NOMO-1 treated with dmso at 0.1 percent for 144 hours (cell line): ENCODE data around the gene PCID2.
"Not testable (repeated sequence)": the region's sequence is repeated elsewhere in the genome, so short reads cannot be mapped to it uniquely, and the experiment has no call there.

Source experiments
- DNase-seq: peaks from one replicate; lab custom pipeline; 2025; ENCODE audit not compliant: unreplicated experiment; lab: John Stamatoyannopoulos, UW

Gene PCID2

DNA sequence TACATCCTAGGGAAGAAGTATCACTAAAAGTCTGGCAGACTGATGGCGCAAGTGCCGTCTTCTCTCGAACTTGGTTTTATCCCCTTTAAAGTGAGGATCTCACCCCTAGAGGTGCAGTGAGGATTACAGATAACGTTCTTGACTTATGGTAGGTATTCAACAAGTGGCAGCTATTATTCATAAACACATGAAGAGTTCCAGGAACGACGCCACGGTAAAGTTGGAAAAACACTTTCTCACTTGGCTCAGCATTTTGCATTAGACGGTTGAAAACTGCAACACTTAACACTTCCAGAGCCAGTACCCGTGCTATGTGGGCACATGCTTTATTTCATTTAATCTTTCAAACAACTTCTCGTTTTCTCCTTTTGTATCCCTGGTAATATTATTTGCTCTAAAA lies 41.3 kb downstream of the PCID2 start:
- DNase-seq = no peak

DNA sequence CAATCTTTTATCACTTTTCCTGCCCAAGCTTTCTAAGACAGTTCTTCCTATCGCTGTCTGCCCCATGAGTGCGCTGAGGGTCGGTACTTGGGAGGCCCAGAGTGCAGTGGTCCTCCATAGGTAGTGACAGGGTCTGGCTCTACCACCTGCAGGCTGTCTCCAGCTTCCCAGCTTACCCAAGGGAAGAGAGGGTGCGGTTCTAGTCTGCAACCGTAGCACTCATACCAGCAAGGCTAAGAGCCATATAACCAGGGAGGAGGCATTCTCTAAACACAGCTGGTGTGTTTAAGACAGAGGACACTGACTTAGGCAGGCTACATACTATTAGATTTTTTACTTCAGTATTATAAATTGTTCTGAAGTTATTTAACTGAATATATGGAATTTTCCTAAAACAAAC lies 41.8 kb downstream of the PCID2 start:
- no peak for DNase-seq

DNA sequence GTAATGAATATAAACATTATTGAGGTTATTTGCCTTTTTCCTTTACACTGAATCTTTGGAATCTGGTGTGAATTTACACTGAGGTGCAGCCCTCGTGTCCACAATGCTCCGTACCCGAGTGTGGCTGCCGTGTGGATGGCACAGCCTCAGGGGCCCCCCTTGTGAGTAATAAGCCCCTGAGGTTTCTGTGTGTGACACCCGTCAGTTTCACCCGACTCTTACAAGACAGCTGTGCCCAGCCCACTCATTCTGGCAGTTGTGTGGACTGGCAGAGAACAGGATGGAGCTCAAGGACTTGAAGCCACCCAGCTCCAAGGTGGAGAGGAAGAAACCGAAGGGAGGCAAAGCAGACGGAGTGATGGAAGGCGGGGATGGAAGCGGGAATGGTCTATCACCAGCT lies 42.2 kb downstream of the PCID2 start:
- no peak for DNase-seq

DNA sequence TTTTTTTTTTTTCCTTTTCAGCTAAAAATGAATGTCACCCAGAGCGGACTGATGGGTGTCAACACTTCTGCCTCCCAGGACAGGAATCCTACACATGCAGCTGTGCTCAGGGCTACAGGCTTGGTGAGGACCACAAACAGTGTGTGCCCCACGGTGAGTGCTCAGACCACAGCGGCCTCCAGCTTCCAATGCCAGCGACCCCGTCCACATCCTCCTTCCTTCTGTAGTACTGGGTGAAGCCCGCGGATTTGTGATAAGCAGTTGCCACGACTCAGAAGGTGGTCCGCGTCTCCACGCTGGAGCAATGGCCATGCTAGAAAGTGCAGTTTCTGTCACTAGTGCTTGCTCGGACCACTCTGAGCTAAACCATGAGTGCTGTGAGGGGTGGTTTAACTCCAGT lies 44.0 kb downstream of the PCID2 start:
- DNase-seq = no peak

DNA sequence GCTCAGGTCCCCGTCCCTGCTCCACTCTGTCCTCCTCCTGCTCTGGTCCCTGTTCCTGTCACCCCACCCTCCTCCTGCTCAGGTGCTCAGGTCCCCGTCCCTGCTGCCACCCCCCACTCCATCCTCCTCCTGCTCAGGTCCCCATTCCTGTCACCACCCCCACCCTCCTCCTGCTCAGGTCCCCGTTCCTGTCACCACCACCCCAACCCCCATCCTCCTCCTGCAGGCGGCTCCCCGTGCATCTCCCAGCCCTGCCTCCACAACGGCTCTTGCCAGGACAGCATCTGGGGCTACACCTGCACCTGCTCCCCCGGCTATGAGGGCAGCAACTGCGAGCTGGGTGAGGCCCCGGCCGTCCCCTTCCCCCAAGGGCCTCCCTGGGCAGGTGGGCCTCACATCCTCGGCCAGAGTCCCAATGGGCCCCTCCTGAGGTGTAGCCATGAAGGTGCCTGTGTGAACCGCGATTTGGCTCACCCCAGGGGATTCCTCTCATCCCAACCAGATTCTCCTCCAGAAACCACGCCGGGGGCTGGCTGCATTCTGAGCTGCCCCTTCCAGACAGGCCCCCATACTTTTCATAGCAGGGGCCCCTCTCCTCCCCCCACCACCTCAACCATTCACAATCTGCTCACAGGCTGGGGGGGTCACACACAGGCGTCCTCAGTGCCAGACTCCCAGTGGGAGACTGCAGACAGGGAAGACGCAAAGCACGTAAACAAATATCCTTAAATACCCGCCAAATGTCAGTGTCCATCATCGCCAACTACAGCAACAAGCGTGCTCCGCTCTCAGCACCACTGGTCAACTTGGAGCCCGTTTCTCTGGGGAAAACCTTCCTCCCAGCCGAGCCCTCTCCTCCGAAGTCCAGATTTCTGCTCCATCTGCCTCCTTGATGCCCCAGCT lies 45.4 kb downstream of the PCID2 start:
- no peak for DNase-seq

DNA sequence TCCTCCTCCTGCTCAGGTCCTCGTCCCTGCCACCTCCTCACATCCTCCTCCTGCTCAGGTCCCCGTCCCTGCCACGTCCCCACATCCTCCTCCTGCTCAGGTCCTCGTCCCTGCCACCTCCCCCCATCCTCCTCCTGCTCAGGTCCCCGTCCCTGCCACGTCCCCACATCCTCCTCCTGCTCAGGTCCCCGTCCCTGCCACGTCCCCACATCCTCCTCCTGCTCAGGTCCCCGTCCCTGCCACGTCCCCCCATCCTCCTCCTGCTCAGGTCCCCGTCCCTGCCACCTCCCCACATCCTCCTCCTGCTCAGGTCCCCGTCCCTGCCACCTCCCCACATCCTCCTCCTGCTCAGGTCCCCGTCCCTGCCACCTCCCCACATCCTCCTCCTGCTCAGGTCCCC lies 46.5 kb downstream of the PCID2 start:
- not testable (repeated sequence) for DNase-seq

DNA sequence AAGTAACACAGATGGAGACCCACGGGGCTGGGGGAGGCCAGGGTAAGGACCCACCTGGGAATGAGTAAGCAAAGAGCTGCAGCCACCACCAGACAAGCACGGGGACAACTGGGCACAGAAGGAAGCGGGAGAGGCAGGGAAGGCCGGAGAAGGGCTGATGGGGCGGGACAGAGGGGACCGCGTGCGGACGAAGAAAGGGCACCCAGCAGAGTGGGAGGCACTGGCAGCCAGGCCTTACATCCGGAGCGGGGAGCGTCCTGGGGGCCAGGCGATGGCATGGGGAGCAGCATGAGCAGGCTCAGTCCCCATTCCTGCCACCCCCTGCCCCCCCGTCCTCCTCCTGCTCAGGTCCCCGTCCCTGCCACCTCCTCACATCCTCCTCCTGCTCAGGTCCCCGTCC lies 47.0 kb downstream of the PCID2 start:
- DNase-seq = no peak

DNA sequence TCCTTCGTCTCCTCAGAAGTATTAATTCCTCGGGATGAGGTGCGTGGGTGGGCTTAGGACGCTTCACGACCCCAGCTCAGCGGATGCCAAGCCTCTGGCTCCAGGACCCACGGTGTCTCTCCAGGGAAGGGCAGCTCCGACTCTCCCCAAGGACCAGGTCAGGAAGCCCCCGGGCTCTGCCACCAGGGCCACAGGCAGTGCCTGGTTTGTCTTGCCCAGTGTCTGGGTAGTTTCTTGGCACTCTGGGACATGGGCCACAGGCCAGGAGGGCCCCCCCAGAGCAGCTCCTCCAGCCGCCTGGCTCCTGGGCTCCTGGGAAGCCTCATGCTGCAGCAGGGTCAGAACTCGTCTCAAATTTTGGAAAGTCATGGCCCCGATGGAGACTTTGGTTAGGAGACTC lies 47.5 kb downstream of the PCID2 start:
- no peak for DNase-seq

DNA sequence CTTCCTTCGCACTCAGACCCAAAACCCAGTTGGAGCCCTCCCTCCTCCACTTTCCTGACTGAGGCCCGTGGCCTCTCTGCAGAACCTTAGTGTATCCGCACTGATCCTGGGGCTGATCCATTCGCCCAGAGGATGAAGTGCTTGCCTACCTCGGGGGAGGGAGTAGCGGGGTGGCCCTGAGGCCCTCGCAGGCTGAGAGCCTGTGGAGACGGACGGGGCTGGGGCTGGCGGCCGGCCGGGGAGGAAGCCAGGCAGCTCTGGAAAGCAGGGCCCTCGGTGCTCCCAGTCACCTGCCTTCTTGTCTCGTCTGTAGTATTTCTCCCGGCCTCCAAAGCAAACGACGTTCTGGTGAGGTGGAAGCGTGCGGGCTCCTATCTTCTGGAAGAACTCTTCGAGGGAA lies 48.8 kb downstream of the PCID2 start:
- DNase-seq = no peak

DNA sequence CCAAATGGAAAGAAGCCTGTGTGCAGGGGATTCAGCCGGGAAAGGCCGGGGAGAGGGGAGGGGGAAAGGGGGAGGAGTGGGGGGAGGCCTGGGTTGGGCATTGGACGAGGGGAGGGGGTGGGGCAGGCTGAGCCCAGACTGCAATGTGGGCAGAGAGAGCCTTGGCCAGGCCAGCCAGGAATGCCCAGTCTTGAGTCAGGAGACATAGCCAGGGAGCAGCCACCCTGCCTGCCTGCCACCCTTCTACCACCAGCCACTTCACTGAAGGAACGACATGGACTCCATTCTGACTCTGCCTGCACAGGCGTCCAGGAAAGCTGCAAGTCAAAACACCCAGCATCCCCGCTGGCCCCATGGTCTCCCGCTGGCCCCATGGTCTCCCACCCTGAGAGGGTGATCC lies 49.5 kb downstream of the PCID2 start:
- DNase-seq = no peak

DNA sequence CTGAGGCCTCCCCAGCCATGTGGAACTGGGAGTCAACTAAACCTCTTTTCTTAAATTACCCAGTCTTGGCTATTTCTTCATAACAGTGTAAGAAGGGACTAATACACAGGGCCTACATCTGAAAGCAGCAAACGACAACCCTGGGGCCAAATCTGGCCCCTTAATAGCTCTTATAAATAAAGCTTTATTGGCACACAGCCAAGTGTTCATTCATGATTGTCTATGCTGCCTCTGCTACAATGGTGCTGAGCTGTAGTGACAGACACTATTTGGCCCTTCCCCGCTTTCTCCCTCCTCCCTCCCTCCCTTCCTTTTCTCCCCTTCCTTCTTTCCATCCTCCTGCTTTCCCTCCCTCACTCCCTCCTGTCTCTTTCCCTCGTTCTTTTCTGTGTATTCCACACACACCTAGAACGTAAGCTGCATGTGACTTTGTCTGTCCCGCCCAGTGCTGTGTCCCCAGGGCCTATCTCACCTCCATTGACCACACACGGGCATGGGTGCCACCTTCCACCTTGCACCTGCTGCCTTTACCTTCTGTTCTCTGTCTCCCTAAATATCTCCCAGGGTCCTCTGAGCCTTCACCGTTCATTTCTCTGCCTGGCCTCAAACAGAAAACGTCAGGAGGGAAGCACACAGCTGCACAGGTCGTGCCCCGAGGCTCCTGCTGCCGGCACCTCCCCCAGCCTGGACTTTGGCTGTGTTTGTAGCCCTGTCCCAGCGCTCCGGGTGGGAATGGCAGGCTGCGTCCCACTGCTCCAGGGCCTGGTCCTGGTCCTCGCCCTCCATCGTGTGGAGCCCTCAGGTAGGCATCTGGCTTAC lies 50.3 kb downstream of the PCID2 start, which contains the start of gene PROZ:
Gene PROZ (plus strand): TSS at position 720 of the 819 bp plus-strand sequence. CDS start 13 bp downstream, at position 733.
- no peak for DNase-seq

DNA sequence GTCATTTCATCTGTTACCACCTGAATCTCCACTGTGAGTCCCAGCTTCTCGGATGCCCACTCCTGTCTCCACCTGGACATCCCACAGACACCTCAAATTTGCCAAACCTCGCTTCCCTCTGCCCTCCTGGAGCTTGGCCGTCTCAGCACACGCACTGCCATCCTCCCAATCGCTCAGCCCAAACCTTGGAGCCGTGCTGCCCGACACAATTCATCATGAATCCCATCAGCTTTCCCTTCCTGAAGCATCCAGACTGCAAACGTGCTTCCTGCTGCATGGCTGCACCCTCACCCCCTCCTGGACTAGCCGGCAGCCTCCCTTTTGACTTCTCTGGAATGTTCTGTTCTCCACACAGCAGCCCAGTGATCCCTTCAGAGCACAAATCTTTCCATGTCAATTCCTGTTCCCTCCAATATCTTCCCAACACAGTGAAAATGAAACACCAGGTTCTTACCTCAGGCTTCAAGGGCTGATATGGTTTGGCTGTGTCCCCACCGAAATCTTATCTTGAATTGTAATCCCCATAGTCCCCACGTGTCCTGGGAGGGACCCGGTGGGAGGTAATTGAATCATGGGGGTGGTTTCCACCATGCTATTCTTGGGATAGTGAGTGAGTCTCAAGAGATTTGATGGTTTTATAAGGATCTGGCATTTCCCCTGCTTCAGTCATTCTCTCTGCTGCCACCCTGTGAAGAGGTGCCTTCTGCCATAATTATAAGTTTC lies 51.1 kb downstream of the PCID2 start:
- DNase-seq = no peak

DNA sequence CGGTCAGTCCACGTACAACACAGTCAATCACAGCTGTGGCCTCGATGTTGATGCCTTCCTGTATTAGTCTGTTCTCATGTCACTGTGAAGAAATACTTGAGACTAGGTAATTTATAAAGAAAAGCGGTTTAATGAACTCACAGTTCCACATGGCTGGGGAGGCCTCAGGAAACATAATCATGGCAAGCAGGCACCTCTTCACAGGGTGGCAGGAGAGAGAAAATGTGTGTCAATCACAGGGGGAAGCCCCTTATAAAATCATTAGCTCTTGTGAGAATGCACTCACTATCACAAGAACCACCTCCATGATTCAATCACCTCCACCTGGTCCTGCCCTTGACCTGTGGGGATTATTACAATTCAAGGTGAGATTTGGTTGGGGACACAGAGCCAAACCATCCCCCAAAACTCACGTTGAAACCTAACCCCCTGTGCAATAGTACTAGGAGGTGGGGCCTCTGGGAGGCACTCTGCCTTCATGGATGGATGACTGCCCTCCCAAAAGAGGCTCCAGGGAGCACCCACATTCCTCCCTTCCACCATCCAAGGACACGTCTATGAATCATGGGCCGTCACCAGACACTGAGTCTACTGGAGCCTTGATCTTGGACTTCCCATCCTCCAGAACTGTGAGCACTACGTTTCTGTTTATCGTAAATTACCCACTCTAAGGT lies 52.4 kb downstream of the PCID2 start:
- no peak for DNase-seq

DNA sequence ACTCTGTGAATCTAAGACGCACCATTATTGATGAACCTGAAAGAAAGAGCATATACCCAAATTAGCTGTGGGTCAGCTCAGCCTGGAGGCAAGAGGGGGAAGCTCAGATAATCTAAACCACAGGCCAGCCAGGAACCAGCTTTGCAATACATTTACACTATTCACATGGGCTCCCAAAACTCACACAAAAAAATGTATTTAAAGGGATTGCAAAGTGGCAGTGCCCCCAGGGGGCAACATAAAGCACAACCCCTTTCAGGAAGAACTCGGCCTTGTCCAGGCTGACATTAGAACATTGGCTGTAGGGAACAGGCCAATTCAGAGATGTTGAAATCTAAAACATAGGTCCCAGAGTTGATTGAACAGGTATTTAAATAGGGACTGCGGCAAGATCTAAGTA lies 53.3 kb downstream of the PCID2 start:
- no peak for DNase-seq

DNA sequence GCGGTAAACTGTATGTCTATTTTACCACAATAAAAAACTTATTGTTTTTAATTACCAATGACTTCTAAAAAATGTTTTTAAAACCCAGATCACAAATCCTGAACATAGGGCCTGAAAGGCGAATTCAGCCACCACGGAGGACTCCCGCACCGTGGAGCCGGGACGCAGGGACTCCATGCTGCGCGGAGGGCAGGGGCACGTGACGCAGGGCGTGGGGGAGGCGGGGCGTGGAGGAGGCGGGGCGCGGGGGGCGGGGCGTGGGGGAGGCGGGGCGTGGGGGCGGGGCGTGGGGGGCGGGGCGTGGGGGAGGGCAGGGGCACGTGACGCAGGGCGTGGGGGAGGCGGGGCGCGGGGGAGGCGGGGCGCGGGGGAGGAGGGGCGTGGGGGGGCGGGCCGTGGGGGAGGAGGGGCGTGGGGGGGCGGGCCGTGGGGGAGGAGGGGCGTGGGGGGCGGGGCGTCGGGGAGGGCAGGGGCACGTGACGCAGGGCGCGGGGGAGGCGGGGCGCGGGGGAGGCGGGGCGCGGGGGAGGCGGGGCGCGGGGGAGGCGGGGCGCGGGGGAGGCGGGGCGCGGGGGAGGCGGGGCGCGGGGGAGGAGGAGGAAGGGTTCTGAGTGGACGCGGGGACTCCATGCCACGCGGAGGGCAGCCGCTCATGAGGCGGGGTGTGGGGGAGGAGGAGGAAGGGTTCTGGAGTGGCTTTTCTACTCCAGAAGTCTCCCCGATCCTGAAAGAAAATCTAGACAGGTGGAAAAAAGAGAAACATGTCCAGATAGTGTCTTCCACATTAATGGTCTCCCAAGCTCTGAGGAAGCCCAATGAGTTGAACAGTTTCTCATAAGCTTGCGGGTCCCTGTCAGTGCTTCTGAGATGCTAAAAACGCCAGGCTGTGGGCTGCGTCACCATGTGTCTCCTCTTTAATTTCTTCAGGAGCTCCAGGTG lies 54.4 kb downstream of the PCID2 start:
- DNase-seq = peak; percentile 40

DNA sequence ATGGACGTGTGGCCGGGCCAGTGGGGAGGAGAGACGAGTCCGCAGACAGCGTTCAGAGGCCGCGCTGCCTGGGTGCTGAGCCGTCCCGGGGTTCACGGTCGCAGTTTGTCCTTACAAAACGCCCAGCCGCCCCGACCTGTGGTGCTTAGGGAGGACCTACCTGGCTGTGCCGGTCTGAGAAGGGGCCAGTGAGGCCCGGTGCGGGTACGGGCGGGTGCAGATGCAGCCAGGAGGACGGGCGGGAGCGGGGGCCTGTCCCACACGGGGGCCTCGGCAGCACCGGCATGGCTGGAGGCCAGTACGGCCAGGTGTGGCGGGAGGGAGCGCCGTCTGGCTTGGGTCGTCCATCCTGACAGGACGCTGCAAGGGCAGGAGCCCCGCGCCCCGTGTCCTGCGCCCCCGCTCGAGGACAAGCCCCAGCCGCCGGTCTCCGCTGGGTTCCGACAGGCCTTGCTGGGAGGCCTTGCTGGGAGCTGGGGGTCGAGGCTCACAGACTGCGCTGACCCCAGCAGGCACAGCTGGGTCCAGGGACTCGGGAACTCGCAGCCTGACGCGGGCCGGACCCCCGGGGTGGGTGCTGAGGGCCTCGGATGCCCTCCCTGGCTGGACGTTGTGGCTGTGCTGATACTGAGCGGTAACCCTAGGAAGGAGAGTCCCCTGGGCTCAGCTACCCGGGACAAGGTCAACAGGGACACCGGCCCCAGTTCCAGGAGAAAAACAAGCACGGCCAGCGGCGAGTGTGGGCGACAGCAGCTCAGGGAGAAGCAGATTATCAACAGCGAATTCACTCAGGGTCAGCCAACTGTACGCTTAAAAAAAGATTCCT lies 55.3 kb downstream of the PCID2 start:
- no peak for DNase-seq

DNA sequence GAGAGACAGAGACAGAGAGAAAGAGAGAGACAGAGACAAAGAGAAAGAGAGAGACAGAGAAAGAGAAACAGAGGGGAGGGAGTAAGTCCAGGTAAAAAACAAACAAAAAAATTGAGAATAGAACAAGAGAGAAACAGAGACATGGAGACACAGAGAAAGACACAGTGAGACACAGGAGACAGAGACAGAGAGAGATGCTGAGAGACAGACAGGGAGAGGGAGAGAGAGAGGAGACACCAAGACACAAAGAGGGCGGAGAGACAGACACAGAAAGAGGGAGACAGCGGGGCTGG lies 55.8 kb downstream of the PCID2 start:
- DNase-seq = no peak

DNA sequence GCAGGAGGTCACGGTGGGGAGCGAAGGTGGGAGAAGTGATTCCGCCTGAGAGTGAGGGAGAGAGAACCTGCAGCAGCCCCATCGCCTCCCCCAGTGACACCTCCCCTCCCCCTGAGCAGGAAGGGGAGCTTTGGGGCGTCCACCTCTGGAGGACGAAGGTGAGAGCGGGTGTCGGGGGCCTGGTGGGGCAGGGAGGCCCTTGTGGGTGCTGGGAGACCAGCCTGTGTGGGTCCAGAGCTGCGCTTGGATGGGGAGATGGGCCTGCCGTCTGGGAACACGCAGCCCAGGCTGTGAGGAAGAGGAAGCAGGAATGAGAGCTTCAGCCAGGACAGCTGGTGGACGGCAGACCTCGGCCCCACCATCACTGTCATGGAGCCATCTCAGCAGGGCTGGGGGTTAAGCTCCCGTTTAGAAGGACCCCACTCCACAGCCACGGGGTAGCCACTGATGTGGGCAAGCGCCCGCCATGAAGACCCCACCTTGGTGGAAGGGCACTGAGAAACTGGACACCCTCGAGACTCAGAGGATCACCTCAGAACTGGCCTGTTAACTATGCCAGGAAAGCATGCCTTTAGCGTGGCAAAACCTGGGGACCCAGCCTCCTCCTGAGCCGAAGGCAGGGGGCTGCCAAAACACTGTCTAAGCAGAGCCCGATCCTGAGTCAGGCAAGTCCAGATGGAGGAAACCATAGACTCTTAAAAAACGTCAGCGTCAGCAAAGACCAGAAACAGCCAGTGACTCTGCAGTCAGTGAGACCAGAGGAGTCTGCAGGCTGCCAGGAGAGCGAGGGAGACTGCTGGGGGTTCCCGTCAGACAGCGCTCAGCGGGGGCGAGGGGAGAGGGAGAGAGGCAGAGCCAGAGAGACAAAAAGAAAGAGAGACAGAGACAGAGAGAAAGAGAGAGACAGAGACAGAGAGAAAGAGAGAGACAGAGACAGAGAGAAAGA lies 56.5 kb downstream of the PCID2 start:
- no peak for DNase-seq
